Glutamatergic neuron (in vitro differentiated cells): ENCODE results near the gene PLXNA1. TPM values are rescaled to one million over a fixed set of nuclear protein-coding genes. Genes with fewer than 3 reads are reported as not detected.

Experiments used
- DNase-seq: peaks from one replicate; pipeline ENCODE4 v3.0.0; 2022
- H3K27ac Mint-ChIP-seq: one replicate; pipeline ENCODE4 v1.8.0; 2020; ENCODE audit warnings: mild to moderate bottlenecking, mixed read lengths, inconsistent platforms; ENCODE audit not compliant: unreplicated experiment
- H3K27me3 Mint-ChIP-seq: one replicate; pipeline ENCODE4 v1.8.0; 2020; ENCODE audit warnings: mild to moderate bottlenecking, moderate library complexity, mixed read lengths, inconsistent platforms; ENCODE audit not compliant: unreplicated experiment
- H3K36me3 Mint-ChIP-seq: one replicate; pipeline ENCODE4 v1.8.0; 2020; ENCODE audit warnings: mild to moderate bottlenecking, mixed read lengths, inconsistent platforms; ENCODE audit not compliant: unreplicated experiment
- H3K4me1 Mint-ChIP-seq: one replicate; pipeline ENCODE4 v1.8.0; 2020; ENCODE audit warnings: mild to moderate bottlenecking, low read depth, mixed read lengths, inconsistent platforms; ENCODE audit not compliant: unreplicated experiment
- H3K4me3 Mint-ChIP-seq: one replicate; pipeline ENCODE4 v1.8.0; 2020; ENCODE audit warnings: mild to moderate bottlenecking, mixed read lengths, inconsistent platforms; ENCODE audit not compliant: unreplicated experiment
- H3K9me3 Mint-ChIP-seq: one replicate; pipeline ENCODE4 v1.8.0; 2020; ENCODE audit warnings: mild to moderate bottlenecking, moderate library complexity, mixed read lengths, inconsistent platforms; ENCODE audit not compliant: unreplicated experiment
- total RNA-seq: library from RNA; stranded (reverse); fragmentation: NEBNext Ultra II Directional; extraction: Animal tissue kit (Norgen Biotek cat#: 25700); gene quantifications from one replicate; pipeline ENCODE4 v1.2.1, GENCODE V29; 2021; ENCODE audit not compliant: unreplicated experiment
- TF ChIP-seq, protein P1 (sequence below): fragments of 200-600 bp; sonication (generic); IDR thresholded peaks from one replicate; pipeline ENCODE4 v1.5.0; 2021; ENCODE audit not compliant: partially characterized antibody, unreplicated experiment

The PLXNA1 gene
- total RNA-seq, 1 donor from 2014 or later, result 110 TPM

DNA sequence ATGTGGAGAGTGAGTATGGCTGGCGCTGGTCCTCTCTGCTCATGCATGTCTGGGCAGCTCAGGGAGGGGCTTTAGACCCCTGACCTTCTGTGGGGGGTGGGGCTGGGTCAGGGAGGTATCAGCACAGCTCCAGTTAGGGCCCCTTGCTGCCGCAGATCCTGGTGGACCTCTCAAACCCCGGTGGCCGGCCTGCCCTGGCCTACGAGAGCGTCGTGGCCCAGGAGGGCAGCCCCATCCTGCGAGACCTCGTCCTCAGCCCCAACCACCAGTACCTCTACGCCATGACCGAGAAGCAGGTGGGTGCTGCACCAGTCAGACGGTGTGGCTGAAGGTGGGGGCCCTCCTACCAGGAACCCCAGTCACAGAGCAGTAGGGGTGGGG, 20.2 kb downstream of the PLXNA1 start:
- H3K27ac Mint-ChIP-seq, result no peak overlapping the region
- H3K27me3 Mint-ChIP-seq, result peaks cover 14% of the 10 kb centered on the region
- peaks cover 18% of the 10 kb centered on the region for H3K4me1 Mint-ChIP-seq
- peaks cover 8% of the 10 kb centered on the region for H3K9me3 Mint-ChIP-seq
- DNase-seq, result no peak
- TF ChIP-seq, protein P1, sequence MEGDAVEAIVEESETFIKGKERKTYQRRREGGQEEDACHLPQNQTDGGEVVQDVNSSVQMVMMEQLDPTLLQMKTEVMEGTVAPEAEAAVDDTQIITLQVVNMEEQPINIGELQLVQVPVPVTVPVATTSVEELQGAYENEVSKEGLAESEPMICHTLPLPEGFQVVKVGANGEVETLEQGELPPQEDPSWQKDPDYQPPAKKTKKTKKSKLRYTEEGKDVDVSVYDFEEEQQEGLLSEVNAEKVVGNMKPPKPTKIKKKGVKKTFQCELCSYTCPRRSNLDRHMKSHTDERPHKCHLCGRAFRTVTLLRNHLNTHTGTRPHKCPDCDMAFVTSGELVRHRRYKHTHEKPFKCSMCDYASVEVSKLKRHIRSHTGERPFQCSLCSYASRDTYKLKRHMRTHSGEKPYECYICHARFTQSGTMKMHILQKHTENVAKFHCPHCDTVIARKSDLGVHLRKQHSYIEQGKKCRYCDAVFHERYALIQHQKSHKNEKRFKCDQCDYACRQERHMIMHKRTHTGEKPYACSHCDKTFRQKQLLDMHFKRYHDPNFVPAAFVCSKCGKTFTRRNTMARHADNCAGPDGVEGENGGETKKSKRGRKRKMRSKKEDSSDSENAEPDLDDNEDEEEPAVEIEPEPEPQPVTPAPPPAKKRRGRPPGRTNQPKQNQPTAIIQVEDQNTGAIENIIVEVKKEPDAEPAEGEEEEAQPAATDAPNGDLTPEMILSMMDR, result no peak
- H3K36me3 Mint-ChIP-seq, result no peaks in the 10 kb centered on the region
- no peak overlapping the region for H3K4me3 Mint-ChIP-seq

DNA sequence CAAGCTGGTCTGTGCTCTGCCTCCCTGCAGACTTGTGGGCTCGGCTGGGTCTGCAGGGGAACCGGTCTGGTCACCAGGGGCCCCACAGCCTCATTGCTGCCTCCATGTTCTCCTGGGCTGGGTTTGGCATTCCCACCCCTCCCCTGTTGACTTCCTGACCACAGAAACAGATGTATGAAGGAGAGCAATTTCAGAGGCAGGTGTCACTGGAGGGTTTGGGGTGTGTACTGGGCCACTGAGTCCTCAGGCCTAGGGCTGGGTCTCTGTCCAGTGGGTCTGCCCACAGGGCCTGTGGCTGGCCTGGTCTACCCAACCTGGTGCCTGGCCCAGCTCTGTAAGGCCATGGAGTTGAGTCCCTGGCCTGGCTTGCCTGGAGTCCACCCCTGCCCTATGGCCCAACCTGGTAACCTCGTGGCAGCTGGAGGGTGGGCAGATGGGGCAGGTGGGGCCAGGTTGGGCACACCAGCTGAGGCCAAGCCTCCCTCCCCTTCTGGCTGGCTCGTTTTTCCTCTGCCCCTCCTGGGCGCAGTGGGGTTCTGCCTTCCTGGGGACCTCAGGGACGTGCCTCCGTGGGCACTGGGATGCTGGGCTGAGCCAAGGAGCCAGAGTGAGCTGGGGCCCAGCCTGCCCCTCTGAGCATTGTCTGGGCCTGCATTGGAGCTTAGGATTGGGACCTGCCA, 20.8 kb downstream of the PLXNA1 start:
- no peaks in the 10 kb centered on the region for H3K36me3 Mint-ChIP-seq

DNA sequence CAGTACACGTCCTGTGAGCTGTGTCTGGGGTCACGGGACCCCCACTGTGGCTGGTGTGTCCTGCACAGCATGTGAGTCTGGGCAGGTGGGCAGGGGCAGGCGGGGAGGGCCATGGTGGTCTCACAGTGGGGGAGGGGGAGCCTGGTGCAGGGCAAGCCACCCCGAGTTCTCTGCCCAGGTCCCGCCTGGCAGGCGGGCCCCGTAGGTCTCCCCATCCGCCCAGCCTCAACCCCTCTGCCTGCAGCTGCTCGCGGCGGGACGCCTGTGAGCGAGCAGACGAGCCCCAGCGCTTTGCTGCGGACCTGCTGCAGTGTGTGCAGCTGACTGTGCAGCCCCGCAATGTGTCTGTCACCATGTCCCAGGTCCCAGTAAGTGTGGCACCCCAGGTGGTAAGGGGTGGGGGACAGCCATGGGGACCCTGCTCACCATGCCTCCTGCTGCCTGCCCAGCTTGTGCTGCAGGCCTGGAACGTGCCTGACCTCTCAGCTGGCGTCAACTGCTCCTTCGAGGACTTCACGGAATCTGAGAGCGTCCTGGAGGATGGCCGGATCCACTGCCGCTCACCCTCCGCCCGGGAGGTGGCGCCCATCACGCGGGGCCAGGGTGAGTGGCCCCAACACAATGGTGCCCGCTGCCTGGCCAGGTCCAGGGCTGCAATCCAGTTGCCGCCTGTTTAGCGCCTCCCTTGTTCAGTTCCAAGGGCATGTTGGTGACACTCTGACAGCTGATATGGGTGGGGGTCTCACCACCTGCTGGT, 21.9 kb downstream of the PLXNA1 start:
- Mint-ChIP-seq H3K4me3 (no peak overlapping the region), H3K36me3 (no peaks in the 10 kb centered on the region), H3K9me3 (peaks cover 6% of the 10 kb centered on the region), H3K4me1 (peaks cover 24% of the 10 kb centered on the region), H3K27me3 (peaks cover 11% of the 10 kb centered on the region), H3K27ac (no peak overlapping the region)
- DNase-seq, result no peak
- TF ChIP-seq, protein P1, result no peak

More for the DNA sequence above, 20.8 kb downstream of the PLXNA1 start:
- Mint-ChIP-seq H3K27ac (no peak overlapping the region), H3K4me3 (no peak overlapping the region), H3K4me1 (peaks cover 17% of the 10 kb centered on the region), H3K9me3 (peaks cover 6% of the 10 kb centered on the region), H3K27me3 (peaks cover 11% of the 10 kb centered on the region)
- TF ChIP-seq, protein P1, result no peak
- DNase-seq, result no peak

DNA sequence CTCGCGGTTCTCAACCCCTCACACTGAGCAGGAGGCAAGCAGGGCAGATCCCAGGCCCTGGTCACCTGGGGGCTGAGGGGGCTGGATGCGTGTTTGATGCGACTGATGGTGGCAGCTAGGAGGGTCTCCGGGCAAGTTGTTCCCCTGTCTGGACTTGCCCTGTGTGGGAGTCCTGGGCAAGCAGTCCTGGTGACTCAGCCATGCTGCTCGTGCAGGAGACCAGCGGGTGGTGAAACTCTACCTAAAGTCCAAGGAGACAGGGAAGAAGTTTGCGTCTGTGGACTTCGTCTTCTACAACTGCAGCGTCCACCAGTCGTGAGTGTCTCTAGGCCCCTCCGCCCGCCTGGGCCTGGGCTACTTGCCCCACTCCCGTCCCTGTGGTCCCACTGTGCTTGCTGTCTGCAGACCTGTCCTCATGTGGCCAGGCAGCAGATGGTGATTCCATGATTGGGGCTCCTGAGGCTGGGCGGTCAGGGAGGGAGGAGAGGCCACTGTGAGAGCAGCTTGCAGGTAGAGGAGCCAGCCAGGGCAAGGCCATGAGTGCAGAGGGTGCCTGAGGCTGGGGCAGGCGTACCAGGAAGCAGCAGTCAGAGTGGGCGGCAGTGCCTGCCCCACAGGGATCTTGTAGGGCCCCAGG, 23.1 kb downstream of the PLXNA1 start:
- Mint-ChIP-seq H3K27me3 (peaks cover 9% of the 10 kb centered on the region), H3K4me1 (peaks cover 25% of the 10 kb centered on the region), H3K9me3 (peaks cover 1% of the 10 kb centered on the region), H3K27ac (no peak overlapping the region), H3K36me3 (no peaks in the 10 kb centered on the region), H3K4me3 (no peak overlapping the region)
- DNase-seq, result no peak
- TF ChIP-seq, protein P1, result no peak
